Stimulated activated CD4-positive, alpha-beta T cell treated with anti-CD3 and anti-CD28 coated beads, Interleukin-15, amount 100 ng/mL, for 24 hours (primary cell): ENCODE measurements around the gene SERPINB6.
A peak's percentile ranks its signal among the peaks of the same experiment; 100 is the strongest.
"Not testable (repeated sequence)": the region's sequence is repeated elsewhere in the genome, so short reads cannot be mapped to it uniquely, and the experiment has no call there.

ENCODE experiments used
- DNase-seq: peaks from one replicate; pipeline ENCODE4 v3.0.0-alpha.2; 2020

Gene SERPINB6

DNA sequence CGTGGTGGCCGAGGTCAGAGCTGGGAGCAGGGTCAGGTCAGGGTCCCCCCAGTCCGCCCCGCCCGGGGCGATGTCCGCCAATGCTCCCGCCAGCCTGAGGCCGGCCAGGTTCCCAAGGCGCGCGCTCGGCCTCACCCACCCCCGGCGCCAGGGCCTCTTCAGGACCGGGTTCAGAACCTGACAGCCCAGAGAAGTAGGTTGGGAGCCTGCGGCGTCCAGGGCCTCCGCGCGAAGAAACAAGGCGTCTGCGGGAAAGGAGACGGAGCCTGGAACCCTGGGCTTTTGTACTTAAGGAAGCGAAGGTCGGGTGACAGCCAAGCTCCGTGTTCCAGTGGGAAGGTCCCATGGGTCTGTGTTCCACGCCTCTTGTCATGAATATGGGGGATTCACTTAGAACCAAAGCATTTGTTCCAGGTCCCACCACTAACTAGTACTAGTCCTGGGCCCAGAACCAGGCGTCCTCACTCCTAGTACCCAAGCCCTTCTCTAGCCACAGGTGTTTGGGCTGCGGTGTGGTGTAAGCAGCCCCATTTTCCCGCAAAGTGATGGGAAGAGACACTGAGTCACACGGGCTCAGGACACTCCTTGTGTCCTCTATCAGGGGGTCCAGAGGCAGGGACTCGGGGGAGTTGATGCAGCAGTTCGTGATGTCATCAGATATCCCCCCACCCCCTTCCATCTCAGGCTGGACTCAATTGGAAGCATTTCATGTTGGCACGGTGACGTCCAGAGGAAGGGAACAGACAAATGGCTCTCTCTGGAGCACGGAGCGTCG, 67.8 kb downstream of the SERPINB6 start:
- DNase-seq = not testable (repeated sequence)

DNA sequence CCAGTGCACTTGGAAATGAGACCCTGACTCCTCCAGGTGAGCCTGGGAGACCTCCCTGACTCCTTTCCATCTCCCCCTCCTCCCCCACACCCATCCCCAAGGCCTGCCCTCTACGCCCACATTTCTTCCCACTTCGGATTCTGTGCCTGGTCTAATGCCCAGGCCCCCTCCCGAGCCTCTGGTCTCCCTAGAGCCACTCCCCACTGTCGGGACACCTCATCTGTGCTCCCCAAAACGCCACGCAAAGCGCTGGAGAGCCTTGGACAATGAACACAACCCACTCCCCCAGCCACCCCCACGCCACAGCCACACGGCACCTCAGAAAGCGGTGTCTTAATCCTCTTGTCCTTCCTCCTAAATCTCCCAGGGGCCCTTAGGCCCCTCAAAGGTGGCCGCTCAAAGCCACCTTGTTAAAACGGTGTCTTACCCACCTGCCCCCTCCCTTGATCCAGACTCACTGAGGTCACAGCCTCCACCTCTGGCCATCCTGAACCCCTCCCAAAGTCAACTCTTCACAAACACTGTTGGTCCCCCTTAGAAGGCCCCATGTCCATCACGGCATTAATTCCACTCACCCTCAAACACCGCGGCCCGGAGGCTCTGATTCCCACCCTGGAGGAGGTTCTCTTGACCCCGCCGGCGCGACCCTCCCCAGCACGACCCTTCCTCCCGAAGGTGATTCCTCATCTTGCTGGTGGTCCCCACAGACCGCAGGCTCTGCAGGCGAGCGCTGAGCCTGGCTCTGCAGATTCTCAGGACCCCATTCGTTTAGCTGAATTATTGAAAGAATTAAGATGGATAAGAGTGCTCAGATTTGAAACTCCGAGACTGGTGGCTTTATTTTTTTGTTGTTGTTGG, 69.5 kb downstream of the SERPINB6 start:
- not testable (repeated sequence) for DNase-seq

DNA sequence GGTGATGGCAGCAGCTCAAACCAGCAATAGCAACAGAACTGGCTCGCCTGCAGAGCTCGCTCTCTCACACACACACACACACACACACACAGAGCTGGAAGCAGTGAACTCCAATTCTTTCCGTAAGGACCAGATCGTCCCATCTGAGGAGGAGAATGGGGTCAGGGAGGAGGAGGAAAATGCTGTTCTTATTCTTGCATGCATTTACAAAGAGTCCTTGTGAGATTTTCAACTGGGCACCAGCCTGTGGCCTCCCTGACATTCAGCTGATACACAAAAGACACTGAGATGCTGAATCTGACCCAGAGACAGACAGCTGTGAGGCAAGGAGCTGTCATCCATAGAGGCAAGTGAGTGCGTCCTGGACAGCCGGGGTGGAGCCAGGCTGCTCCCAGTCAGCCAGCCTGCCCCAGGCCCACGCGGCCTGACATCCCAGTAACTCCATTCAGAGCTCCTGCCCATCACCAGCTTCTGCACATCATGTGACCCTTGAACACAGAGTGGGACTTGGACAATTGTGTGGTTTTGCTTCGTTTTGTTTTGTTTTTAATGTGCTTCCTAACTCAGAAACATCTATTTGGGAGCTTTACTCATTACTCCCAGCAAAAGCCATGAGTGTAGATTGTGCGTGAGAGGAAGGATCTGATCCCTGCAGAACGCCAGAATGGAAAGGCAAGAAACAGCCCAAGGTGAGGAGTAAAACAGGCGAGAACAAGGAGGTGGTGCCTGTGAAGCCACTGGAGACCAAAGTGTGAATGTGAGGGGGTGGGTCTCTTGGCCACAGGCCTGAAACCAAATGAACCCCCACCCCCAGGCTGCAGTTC, 70.3 kb downstream of the SERPINB6 start:
- DNase-seq = no peak

DNA sequence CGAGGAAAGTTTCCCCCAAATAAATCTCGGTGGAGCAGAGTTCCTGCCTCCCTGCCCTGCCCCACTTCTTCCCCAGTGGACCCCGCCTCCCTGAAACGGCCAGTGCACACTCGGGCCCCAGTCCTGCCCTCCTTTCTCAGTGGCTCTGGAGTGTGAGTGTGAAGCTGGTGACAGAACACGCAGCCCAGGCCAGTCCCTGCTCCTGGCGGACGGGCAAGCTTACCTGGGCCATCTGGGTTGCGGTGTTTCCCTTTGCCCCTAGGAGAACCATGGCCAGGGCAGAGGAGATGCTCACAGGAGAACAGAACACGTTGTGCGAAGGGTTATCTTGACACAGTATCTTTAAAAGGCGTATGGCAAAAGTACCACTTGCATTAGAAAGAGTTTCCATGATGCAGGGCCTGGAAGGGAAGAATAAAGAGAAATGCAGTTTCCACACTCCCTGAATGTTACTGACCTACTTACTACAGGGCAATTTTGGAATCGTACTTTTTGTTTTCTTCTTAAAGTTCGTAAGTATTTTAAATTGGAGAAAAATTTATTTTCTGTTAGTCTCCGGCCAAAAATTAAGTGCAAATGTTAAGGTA, 71.1 kb downstream of the SERPINB6 start:
- no peak for DNase-seq

DNA sequence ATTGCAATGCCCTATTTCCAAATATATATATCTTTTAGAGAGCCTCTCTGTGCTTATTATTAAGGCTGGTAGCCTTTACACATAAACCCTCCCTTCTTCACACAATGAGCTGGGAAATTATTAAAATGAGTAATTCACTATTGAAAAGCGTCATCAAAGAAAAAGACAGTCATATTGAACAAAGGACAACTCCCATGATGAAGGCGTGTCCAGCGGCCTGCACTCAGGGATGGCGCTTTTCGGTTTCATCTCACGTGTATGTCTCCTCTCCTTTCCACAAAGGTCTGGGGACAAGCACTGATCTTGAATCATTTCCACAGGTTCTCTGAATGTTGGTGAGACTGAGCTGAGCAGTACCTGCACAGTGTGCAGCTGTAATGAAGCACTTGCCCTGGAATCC, 71.8 kb downstream of the SERPINB6 start:
- peak; percentile 76 for DNase-seq
